ENCODE data around the gene ERCC3. TPM values are rescaled to one million over a fixed set of nuclear protein-coding genes. Genes with fewer than 3 reads are reported as not detected.
A peak's percentile ranks its signal among the peaks of the same experiment; 100 is the strongest.

Gene ERCC3
- total RNA-seq, 1 experiment from 2014 or later = 60.8 TPM

- H2BK5ac ChIP-seq (ENCODE audit: insufficient read length, low read length) = no peak overlapping the region
- H3K4me1 ChIP-seq (ENCODE audit: insufficient read depth, low read length) = no peaks in the 10 kb centered on the region
- H2AK5ac ChIP-seq (ENCODE audit: insufficient read length, low read length) = no peak overlapping the region
- H3K14ac ChIP-seq (ENCODE audit: insufficient read depth, low read length) = no peak overlapping the region
- no peak overlapping the region for H4K8ac ChIP-seq (replicated peaks; ENCODE audit: insufficient read length, low read depth, low read length)
- Mint-ChIP-seq H3K27ac (no peak overlapping the region), H3K27me3 (ENCODE audit: low read depth) (peaks cover 53% of the 10 kb centered on the region), H3K4me1 (peaks cover 16 to 18% of the 10 kb centered on the region in 2 experiments), H3K4me3 (peak overlapping the region; percentile 77 to 95), H3K9me3 (no peaks in the 10 kb centered on the region), H3K36me3 (ENCODE audit: insufficient read depth in 1 of 3, low read depth in 3 of 3) (no peaks in the 10 kb centered on the region; a peak in 2 of 7 replicates)
- no peak for TF ChIP-seq CTCF (conservative IDR thresholded peaks at IDR 0.05)
- H3K9me3 ChIP-seq (ENCODE audit: control insufficient read depth, low read depth, low read length) = no peaks in the 10 kb centered on the region
- H3K79me1 ChIP-seq (ENCODE audit: insufficient read depth, low read depth, low read length, poor library complexity, severe bottlenecking) = no peaks in the 10 kb centered on the region
- no peak for DNase-seq
- no peaks in the 10 kb centered on the region; the same call in 1 of the 2 replicates for H3K27me3 ChIP-seq (ENCODE audit: insufficient read depth, low read length)
- H4K20me1 ChIP-seq (ENCODE audit: control insufficient read depth, insufficient read depth, insufficient read length) = no peaks in the 10 kb centered on the region
- H3T11ph ChIP-seq (ENCODE audit: low read length) = no peak overlapping the region
- H2BK12ac ChIP-seq (ENCODE audit: insufficient read length, low read depth, low read length) = no peak overlapping the region
- peak overlapping the region; percentile 40 for H3K9ac ChIP-seq (ENCODE audit: extremely low read depth, insufficient read length, low read length)
- H3K23me2 ChIP-seq (ENCODE audit: insufficient read length, low read depth, low read length, poor library complexity, severe bottlenecking) = peaks cover 12% of the 10 kb centered on the region
- no peak overlapping the region for H2BK15ac ChIP-seq (ENCODE audit: low read depth, low read length)
- no peaks in the 10 kb centered on the region for H3K79me2 ChIP-seq (ENCODE audit: insufficient read depth, low read length)
- H3K56ac ChIP-seq (ENCODE audit: insufficient read length, low read depth, low read length) = no peak overlapping the region
- no CpG with 5 or more reads among the region's 35 CpGs for WGBS (ENCODE audit: extremely low coverage, insufficient read length, low lambda C conversion rate)
- peak overlapping the region; percentile 75 for H3K4me2 ChIP-seq (ENCODE audit: insufficient read depth, insufficient read length, low read length)
- H3K4ac ChIP-seq (ENCODE audit: low read depth, low read length) = no peak overlapping the region
- H3K18ac ChIP-seq (ENCODE audit: insufficient read length, low read depth, low read length) = no peak overlapping the region
- no peak overlapping the region for H4K5ac ChIP-seq (ENCODE audit: insufficient read length, low read depth, low read length)
- no peak overlapping the region for H3K23ac ChIP-seq (ENCODE audit: insufficient read length, low read depth, low read length)
- no peak overlapping the region for H2BK20ac ChIP-seq (ENCODE audit: low read depth, low read length, poor library complexity, severe bottlenecking)
- no peak overlapping the region for H2BK120ac ChIP-seq (ENCODE audit: low read depth, low read length, poor library complexity, severe bottlenecking)
- no peak overlapping the region for H2AFZ ChIP-seq (ENCODE audit: low read length)
- no peak overlapping the region for H4K91ac ChIP-seq (ENCODE audit: insufficient read length, low read depth, low read length)
- no peak overlapping the region for H3K27ac ChIP-seq (ENCODE audit: insufficient read length, low read depth, low read length)
Observed at GRCh38 chr2:127218812-127219170, 75.2 kb downstream of the ERCC3 start.
